HG03196 (cell line): ENCODE measurements around the gene CLCNKB.
"Not testable (repeated sequence)": the region's sequence is repeated elsewhere in the genome, so short reads cannot be mapped to it uniquely, and the experiment has no call there.

Source experiments
- ATAC-seq: cut with Tn5 transposase; IDR thresholded peaks from one replicate; pipeline ENCODE4 v1.9.1; 2021; ENCODE audit not compliant: unreplicated experiment

The CLCNKB gene

GRCh38 chr1:16055613-16056520 is 12.3 kb downstream of the CLCNKB start:
- peak; percentile 50 for ATAC-seq

DNA sequence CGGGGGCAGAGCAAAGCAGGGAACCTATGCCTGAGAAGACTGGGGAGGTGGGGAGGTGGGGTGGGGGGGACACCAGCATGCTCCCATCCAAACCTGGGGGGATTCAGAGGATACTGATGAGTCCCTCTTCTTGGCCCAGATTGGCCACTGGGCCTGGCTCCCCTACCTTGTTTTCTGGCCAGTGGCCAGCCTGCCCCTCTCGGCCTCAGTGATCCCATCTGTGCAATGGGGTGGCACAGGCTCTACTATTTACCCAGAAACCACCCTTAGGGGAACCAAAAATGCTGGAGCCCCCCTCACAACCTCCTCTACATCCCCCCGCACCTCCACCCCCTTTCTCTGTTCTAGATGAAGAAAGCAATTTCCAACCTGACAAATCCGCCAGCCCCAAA is 12.9 kb downstream of the CLCNKB start:
- ATAC-seq: not testable (repeated sequence)

- not testable (repeated sequence) for ATAC-seq
These were observed 13.8 kb downstream of the CLCNKB start for GRCh38 chr1:16057314-16057915.

- ATAC-seq: not testable (repeated sequence)
These were observed 15.0 kb downstream of the CLCNKB start for GRCh38 chr1:16058394-16059120.

DNA sequence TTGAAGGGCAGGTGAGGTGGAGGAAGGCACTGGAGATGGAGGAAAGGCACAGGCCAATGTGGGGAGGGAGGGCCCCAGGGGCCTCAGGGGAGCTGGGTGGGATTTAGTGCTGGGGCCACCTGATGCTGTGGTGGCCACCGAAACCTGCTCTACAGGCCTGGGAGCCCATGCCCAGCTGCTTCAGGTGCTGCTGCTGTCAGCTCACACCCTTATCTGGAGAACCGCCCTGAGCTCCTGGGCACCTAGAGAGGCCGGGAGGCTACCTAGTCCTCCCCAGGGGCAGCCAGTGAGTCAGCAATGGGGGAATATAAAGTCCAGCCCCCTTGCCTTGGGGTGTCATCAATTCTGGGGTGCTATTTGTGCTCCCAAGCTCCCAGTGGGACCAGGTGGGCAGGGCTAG is 17.7 kb downstream of the CLCNKB start:
- no peak for ATAC-seq

GRCh38 chr1:16061989-16062686 is 18.6 kb downstream of the CLCNKB start:
- ATAC-seq: not testable (repeated sequence)

DNA sequence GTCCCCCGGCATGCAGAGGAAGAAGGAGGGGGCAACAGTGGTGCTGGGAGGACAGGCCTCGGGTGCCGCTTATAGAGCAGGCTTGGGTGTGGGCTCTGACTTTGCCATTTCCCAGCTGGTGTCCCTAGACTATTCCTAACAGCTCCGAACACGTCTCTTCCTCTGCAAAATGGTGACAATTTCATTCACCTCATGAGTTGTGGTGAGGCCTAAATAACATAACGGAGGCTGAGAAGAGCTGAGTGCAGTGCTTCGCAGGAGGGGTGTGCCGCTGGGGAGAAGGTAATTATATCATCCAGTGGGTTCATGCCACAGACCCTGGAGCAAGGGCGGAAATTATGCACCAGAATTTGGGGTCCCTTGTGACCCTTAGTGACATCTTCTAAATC is 19.1 kb downstream of the CLCNKB start:
- ATAC-seq: not testable (repeated sequence)

DNA sequence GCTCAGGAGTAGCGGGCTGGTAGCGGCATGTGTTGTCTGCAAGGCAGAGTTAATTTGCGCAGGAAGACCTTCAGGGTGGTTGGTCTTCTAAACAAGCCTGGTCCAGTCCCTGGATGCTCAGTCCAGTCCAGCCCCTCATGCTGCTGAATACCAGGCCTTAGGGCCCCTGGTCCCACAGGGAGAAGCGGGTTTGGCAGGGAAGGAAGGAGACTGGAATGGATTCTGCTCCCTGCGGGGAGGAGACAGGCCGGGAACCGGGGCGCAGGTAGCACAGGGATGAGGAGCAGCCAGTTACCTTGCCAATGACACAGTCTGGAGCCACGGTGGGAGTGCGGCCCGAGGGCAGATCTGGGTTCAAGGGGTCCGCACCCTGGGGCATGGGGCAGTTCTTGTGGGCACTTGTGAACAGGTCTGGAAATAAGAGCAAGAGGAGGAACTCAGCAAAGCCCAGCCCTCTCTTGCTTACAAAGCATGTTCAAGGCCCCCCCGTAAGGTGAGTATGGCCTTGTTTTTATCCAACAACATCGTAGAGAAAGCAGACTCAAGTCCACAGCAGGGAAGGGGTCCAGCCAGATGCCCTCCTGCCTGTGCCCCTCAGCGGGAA is 19.7 kb downstream of the CLCNKB start:
- ATAC-seq: no peak

GRCh38 chr1:16063921-16064320 is 20.3 kb downstream of the CLCNKB start:
- no peak for ATAC-seq

GRCh38 chr1:16064536-16065268 is 21.1 kb downstream of the CLCNKB start:
- ATAC-seq: no peak

- ATAC-seq: no peak
These were observed 21.6 kb downstream of the CLCNKB start for GRCh38 chr1:16065269-16065576.

DNA sequence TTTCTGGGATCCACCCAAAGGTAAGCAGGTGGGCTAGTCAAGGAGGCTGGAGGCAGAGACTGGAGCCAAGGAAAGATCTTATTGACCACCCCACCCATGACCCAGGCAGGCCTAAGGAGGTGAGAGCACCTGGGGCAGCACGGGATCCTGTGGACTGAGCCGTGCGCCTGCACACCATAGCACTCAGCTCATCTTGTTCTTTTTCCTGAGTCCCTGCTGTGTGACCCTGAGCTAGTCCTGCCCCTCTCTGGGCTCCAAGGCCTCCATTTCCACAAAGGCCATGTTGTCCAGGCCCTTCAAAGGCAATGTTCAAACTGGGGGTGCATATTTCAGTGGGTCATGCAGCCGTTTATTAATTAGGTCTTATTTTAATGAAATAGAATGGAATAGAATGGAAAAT is 22.7 kb downstream of the CLCNKB start:
- ATAC-seq: no peak

DNA sequence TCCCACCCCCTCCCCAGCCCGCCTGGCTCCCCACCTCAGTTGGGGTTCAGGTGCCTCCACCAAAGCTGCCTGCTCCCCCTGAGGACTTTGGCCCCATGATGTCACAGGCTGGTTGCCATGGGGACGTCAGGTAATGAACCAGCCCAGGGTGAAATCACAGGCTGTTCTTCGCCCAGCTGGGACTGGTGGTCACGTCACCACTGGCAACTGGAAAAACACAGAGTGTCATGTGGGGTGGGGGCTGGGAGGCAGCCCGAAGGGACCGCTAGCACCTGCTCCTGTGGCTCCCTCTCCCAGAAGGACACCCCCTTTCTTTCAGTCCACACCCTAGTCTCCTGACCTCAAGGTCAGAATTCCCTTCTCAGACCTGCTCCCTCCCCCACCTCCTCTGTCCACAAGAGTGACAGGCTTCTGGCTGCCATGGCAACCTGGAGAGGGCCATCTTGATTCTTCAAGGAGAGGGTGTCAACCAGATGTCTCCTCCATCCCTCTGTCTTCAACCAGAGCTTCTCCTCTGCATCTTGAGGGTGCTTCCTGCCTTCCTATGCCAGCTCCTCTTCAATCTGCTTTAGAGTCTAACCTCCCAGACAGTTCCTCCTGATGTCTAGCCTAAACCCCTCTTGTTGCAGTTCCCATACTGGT is 23.7 kb downstream of the CLCNKB start:
- no peak for ATAC-seq

- no peak for ATAC-seq
These were observed 24.4 kb downstream of the CLCNKB start for GRCh38 chr1:16067933-16068332.

DNA sequence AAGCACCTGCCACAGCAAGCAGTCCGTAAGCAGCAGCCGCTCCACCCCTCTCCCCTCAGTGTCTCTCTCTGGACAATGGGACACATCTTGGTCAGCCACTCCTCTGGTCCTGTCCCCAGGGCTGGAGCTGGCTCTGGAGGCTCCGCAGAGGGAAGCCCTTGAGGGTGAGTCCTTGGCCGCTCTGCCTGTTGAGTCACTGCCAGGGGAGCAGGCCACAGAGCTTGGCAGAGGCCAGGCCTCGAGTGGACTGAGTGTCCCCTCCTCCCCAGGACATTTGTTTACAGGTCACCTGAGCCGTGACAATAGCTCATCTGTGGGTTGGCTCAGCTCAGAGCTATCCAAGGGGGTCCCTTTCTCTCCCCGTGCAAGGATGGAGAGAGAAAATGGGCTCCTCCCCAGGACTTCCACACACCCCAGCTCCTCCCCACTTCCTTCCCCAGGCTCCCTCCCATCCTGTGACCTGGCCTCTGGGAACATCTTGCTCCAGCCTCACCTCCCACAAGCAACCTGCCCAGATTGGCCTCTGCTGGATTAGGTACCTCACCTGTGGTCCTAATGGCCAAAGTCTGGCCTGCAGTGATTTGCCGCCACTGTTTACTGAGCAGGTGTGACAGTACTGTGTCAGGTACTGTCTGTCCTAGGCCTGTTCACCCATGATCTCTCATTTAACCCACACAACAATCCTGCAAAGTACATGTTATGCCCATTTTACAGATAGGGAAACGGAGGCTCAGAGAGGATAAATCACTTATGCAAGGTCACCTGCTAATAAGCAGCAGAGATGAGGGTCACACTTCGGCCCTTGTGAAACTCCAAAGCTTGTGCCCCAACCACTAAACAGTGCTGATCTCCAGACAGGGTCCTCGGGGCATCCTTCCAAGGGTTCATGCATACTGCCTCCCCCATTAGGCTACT is 25.0 kb downstream of the CLCNKB start:
- ATAC-seq: no peak

- ATAC-seq: no peak
These were observed 27.2 kb downstream of the CLCNKB start for GRCh38 chr1:16070640-16071355.

DNA sequence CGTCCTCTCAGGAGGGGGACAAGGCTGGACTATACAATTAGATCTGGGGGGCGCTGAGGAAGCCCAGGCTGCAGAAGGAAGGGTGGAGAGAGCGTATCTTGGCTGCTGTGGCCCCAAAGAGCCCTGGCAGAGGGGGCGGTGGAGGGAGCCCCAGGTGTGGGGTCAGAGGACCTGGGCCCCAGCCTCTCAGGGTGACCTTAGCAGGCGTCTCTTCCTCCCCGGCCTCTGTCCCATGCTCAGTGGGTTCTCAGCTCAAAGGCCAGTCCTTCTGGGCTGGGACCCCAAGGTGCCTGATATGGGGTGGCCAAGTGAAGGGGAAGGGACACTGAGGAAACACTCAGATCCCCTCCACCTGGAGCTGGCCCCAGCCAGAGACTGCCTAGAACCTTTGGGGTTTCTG is 28.0 kb downstream of the CLCNKB start:
- no peak for ATAC-seq

DNA sequence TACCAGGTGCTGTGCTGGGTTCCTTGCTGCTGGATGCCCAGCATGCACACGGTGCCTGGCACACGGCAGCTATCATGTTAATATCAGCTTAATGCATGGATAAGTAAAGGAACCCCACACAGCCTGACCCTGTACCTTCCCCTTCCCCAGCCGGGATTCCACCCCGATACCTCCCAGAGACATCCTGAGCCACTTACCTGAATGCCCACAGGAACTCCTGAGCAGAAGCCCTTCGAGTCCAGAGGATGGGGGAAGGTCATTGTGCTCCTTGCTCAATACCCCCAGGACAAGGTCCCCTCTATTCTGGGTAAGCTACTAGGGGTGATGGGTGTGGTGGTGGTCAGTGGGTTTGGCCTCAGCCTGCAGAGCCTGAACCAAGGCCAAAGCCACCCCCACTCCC is 28.5 kb downstream of the CLCNKB start:
- no peak for ATAC-seq
